IPS-20b (cell line): ENCODE measurements around the gene LARP4B.

Source experiments
- H3K27ac ChIP-seq: one replicate; pipeline ENCODE4 v1.5.1; 2013; ENCODE audit warnings: low read length
- H3K27me3 ChIP-seq: 2 replicates; pipeline ENCODE4 v1.6.1; 2013; ENCODE audit warnings: mild to moderate bottlenecking, low read length, inconsistent platforms; ENCODE audit not compliant: insufficient read depth
- H3K36me3 ChIP-seq: 2 replicates; pipeline ENCODE4 v1.6.1; 2013; ENCODE audit warnings: low read depth, mild to moderate bottlenecking, inconsistent platforms, low read length, moderate library complexity; ENCODE audit not compliant: insufficient read depth
- H3K4me1 ChIP-seq: 2 replicates; pipeline ENCODE4 v1.6.1; 2013; ENCODE audit warnings: mild to moderate bottlenecking, control low read depth, inconsistent platforms, low read length, moderate library complexity; ENCODE audit not compliant: insufficient read depth
- H3K4me3 ChIP-seq: 2 replicates; pipeline ENCODE4 v1.5.1; 2013; ENCODE audit warnings: mild to moderate bottlenecking, low read length, inconsistent platforms
- H3K9ac ChIP-seq: 2 replicates; pipeline ENCODE4 v1.6.1; 2013; ENCODE audit warnings: low read depth, mild to moderate bottlenecking, inconsistent platforms, low read length, moderate library complexity
- H3K9me3 ChIP-seq: 2 replicates; pipeline ENCODE4 v1.6.1; 2013; ENCODE audit warnings: mild to moderate bottlenecking, low read depth, low read length, inconsistent platforms; ENCODE audit not compliant: insufficient read depth

The LARP4B gene

DNA sequence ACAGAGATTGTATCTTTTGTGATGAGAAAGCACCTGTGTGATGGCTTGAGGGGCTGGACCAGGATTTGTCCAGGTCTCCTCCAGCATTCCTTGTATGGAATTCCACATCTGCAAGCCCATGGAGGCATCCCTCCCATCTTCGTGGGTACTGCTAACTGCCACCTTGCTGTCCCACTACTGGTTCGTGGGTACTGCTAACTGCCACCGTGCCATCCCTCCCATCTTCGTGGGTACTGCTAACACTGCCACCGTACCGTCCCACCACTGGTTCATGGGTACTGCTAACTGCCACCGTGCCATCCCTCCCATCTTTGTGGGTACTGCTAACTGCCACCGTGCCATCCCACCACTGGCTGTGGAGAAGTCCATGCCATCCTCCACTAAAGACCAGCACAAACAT, 111.7 kb downstream of the LARP4B start:
- Histone ChIP-seq H3K27ac (no peak overlapping the region), H3K36me3 (peaks cover 99% of the 10 kb centered on the region), H3K4me1 (no peaks in the 10 kb centered on the region), H3K9ac (no peak overlapping the region), H3K27me3 (no peaks in the 10 kb centered on the region), H3K9me3 (no peaks in the 10 kb centered on the region), H3K4me3 (no peak overlapping the region)

GRCh38 chr10:819326-819725, 112.2 kb downstream of the LARP4B start:
- Histone ChIP-seq H3K9me3 (no peaks in the 10 kb centered on the region), H3K27ac (no peak overlapping the region), H3K36me3 (peaks cover 99% of the 10 kb centered on the region), H3K4me1 (no peaks in the 10 kb centered on the region), H3K27me3 (no peaks in the 10 kb centered on the region), H3K4me3 (no peak overlapping the region), H3K9ac (no peak overlapping the region)

DNA sequence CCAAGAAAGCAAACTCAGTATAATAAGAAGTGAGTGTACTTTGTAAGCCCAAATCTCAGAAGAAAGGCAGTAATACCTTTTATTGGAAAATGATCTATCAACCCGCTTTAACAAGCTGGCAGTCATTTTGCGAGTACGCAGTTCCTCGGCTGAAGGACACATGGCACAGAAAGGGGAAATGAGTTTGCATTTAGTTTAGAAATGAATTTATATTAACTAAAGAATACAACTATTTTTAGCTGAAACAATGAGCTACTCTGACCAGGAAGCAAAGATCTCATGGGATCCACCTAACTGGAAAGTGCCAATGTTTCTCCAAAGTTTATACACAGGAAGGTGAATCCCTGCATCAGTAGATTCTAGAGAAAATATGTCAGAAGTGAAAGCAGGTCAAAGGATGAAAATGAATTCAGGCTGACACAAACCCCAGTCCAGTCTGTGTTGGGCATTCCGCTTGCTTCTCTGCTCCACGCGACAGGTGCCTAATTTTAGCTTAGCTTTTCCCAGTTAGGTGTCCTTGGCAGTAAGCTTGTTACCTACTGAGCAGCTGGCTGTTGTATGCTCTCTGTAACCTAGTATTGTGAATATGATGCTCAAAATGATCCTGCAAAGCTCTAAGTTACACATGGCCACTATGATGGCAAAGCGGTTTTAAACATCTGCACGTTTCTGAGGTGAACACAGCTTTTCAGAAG, 112.8 kb downstream of the LARP4B start:
- Histone ChIP-seq H3K27ac (no peak overlapping the region), H3K9me3 (no peaks in the 10 kb centered on the region), H3K4me1 (no peaks in the 10 kb centered on the region), H3K36me3 (peaks cover 96% of the 10 kb centered on the region), H3K4me3 (no peak overlapping the region), H3K9ac (no peak overlapping the region), H3K27me3 (no peaks in the 10 kb centered on the region)

- H3K4me3 ChIP-seq = no peak overlapping the region
- H3K9me3 ChIP-seq = no peaks in the 10 kb centered on the region
- peaks cover 96% of the 10 kb centered on the region for H3K36me3 ChIP-seq
- H3K4me1 ChIP-seq = no peaks in the 10 kb centered on the region
- no peak overlapping the region for H3K9ac ChIP-seq
- no peak overlapping the region for H3K27ac ChIP-seq
- no peaks in the 10 kb centered on the region for H3K27me3 ChIP-seq
Measured at GRCh38 chr10:818010-818409, 113.5 kb downstream of the LARP4B start.

DNA sequence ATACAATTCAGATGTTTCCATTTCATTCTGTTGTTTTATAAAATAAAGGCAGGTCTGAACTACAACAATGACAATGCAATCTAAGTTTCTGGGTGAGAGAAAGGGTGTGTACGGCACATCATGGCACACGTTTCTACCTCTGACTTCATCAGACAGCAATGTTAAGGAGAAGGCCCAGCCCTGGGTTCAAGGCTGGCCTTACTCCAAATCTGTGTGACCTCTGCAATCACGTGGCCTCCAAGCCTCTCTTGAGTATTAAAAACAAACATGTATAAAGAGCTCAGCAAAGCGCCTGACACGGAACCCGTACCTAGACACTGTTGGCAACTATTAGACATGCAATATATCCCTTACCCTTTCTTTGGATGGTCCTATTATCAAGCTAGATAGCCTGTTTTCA, 114.1 kb downstream of the LARP4B start:
- Histone ChIP-seq H3K9ac (no peak overlapping the region), H3K4me3 (no peak overlapping the region), H3K27me3 (no peaks in the 10 kb centered on the region), H3K4me1 (no peaks in the 10 kb centered on the region), H3K9me3 (no peaks in the 10 kb centered on the region), H3K27ac (no peak overlapping the region), H3K36me3 (peaks cover 96% of the 10 kb centered on the region)

GRCh38 chr10:816958-817357, 114.5 kb downstream of the LARP4B start:
- Histone ChIP-seq H3K9ac (no peak overlapping the region), H3K9me3 (no peaks in the 10 kb centered on the region), H3K27ac (no peak overlapping the region), H3K4me1 (no peaks in the 10 kb centered on the region), H3K27me3 (no peaks in the 10 kb centered on the region), H3K36me3 (peaks cover 96% of the 10 kb centered on the region), H3K4me3 (no peak overlapping the region)

DNA sequence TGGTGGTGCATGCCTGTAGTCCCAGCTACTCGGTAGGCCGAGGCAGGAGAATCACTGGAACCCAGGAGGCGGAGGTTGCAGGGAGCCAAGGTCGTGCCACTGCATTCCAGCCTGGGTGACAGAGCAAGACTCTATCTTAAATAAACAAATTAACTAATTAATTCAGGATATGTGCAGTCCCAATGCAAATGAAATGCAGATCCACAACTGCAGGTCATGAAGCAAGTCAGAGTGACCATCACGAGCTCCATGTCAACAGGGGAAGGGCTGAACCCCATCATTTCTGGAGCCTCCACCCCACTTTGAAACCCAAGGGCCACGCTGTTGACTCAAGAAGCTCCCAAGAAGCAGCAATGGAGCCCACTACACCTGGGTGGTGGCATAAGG, 115.4 kb downstream of the LARP4B start:
- Histone ChIP-seq H3K9ac (no peak overlapping the region), H3K4me1 (no peaks in the 10 kb centered on the region), H3K9me3 (no peaks in the 10 kb centered on the region), H3K4me3 (no peak overlapping the region), H3K27me3 (no peaks in the 10 kb centered on the region), H3K36me3 (peaks cover 96% of the 10 kb centered on the region), H3K27ac (no peak overlapping the region)

GRCh38 chr10:815338-816090, 116.0 kb downstream of the LARP4B start:
- Histone ChIP-seq H3K36me3 (peaks cover 96% of the 10 kb centered on the region), H3K9ac (no peak overlapping the region), H3K9me3 (no peaks in the 10 kb centered on the region), H3K4me3 (no peak overlapping the region), H3K4me1 (no peaks in the 10 kb centered on the region), H3K27ac (no peak overlapping the region), H3K27me3 (no peaks in the 10 kb centered on the region)

- no peaks in the 10 kb centered on the region for H3K9me3 ChIP-seq
- H3K9ac ChIP-seq = no peak overlapping the region
- no peaks in the 10 kb centered on the region for H3K4me1 ChIP-seq
- H3K4me3 ChIP-seq = no peak overlapping the region
- H3K27ac ChIP-seq = no peak overlapping the region
- H3K27me3 ChIP-seq = no peaks in the 10 kb centered on the region
- H3K36me3 ChIP-seq = peaks cover 96% of the 10 kb centered on the region
Measured at GRCh38 chr10:814536-815302, 116.8 kb downstream of the LARP4B start.

GRCh38 chr10:813286-813685, 118.2 kb downstream of the LARP4B start:
- Histone ChIP-seq H3K27ac (no peak overlapping the region), H3K36me3 (peaks cover 96% of the 10 kb centered on the region), H3K27me3 (no peaks in the 10 kb centered on the region), H3K9me3 (no peaks in the 10 kb centered on the region), H3K9ac (no peak overlapping the region), H3K4me3 (no peak overlapping the region), H3K4me1 (no peaks in the 10 kb centered on the region)

DNA sequence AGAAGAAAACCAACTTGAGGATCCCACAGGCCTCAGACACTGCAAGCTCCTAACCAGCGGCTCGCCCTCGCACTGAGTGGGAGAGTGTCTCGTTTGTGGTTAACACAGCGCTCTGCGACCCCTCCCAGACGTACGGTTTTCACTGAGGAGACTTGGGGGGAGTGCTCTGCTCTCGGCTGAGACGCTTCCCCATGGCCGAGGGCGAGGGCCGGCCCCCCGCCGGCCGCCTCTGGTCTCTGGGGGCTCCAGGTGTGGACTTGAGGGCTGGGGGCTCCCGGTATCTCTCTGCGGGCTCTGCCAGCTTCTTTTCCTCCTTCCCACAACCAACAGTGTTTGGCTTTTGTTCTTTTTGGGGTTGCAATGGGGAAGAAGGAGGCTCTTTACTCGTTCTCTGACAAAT, 118.7 kb downstream of the LARP4B start:
- no peaks in the 10 kb centered on the region for H3K9me3 ChIP-seq
- H3K9ac ChIP-seq = no peak overlapping the region
- H3K4me1 ChIP-seq = no peaks in the 10 kb centered on the region
- H3K4me3 ChIP-seq = no peak overlapping the region
- no peaks in the 10 kb centered on the region for H3K27me3 ChIP-seq
- peaks cover 96% of the 10 kb centered on the region for H3K36me3 ChIP-seq
- no peak overlapping the region for H3K27ac ChIP-seq
